HCT116 (cell line): ENCODE data around the gene MRPS33. TPM values are rescaled to one million over a fixed set of nuclear protein-coding genes. Genes with fewer than 3 reads are reported as not detected.

Experiments used
- ATAC-seq: fragments of 200-7000 bp; cut with Tn5 transposase; 2 replicates; pipeline ENCODE4 v1.9.1; 2020; ENCODE audit warnings: mild to moderate bottlenecking, moderate library complexity
- BruUV-seq: library from RNA; stranded (reverse); fragments of 400-500 nt; replicated peaks from 2 replicates; lab custom pipeline; 2021; lab: Mats Ljungman, UMichigan
- CTCF ChIA-PET: fragments of 300-600 bp; sonication (Branson Sonifier 250); formaldehyde crosslinking; loops from one replicate; lab custom pipeline; 2021; ENCODE audit warnings: antibody characterized with exemption; lab: Charles Lee
- POLR2A ChIA-PET: fragments of 300-600, 350-600 bp; sonication (Branson Sonifier 250); formaldehyde crosslinking; loops from one replicate; lab custom pipeline; 2021; ENCODE audit warnings: antibody characterized with exemption; lab: Charles Lee
- RAD21 ChIA-PET, 2 experiments: fragments of 300-600 bp; sonication (Branson Sonifier 250); formaldehyde crosslinking; loops; one replicate each; lab custom pipeline; 2023; ENCODE audit warnings: low total read pairs in 2 of 2; ENCODE audit not compliant: uncharacterized antibody in 2 of 2, unreplicated experiment in 2 of 2, low non-redundant PET in 1 of 2; lab: Charles Lee
- DNase-seq: peaks from one replicate; pipeline ENCODE4 v3.0.0-alpha.2; 2010; ENCODE audit warnings: low read depth, low spot score
- H2AFZ ChIP-seq: fragments of 200-600 bp; shearing (Covaris generic), sonication (generic); 2 replicates; pipeline ENCODE4 v1.6.1; 2017; ENCODE audit warnings: low read depth, mixed run types, mixed read lengths, antibody characterized with exemption, low read length; ENCODE audit not compliant: poor library complexity, severe bottlenecking
- H3K27ac ChIP-seq: 2 replicates; pipeline ENCODE4 v1.5.1; 2012; ENCODE audit warnings: low read depth, low read length
- H3K27me3 ChIP-seq: fragments of 200-600 bp; sonication (generic); 2 replicates; pipeline ENCODE4 v1.6.1; 2016; ENCODE audit warnings: mixed run types, low read length, mixed read lengths; ENCODE audit not compliant: insufficient read depth
- H3K36me3 ChIP-seq, 2 experiments: fragments of 200-500 bp in 1 of 2; fragments of 200-600 bp in 1 of 2; sonication (Bioruptor generic) in 1 of 2; sonication (generic) in 1 of 2; 2 replicates each; pipeline versions ENCODE4 v1.5.1 to v1.6.1; 2014 to 2016; ENCODE audit warnings: low read length in 2 of 2, inconsistent platforms in 1 of 2, mixed read lengths in 1 of 2, mixed run types in 1 of 2; ENCODE audit not compliant: insufficient read depth in 2 of 2, control insufficient read depth in 1 of 2
- H3K4me1 ChIP-seq, 2 experiments: fragments of 200-600 bp in 1 of 2; sonication (generic) in 1 of 2; 2 replicates each; pipeline versions ENCODE4 v1.5.1 to v1.6.1; 2012 to 2017; ENCODE audit warnings: low read length in 2 of 2, inconsistent platforms in 1 of 2, mild to moderate bottlenecking in 1 of 2, mixed read lengths in 1 of 2, mixed run types in 1 of 2, moderate library complexity in 1 of 2; ENCODE audit not compliant: insufficient read depth in 2 of 2, control insufficient read depth in 1 of 2
- H3K4me2 ChIP-seq: fragments of 200-600 bp; sonication (generic); 2 replicates; pipeline ENCODE4 v1.6.1; 2017; ENCODE audit warnings: mixed run types, low read length, mixed read lengths
- H3K4me3 ChIP-seq, 2 experiments: fragments of 200-600 bp in 1 of 2; sonication (generic) in 1 of 2; replicated peaks in 1 of 2; 2 replicates each; pipeline ENCODE4 v1.5.1; 2011 to 2016; ENCODE audit warnings: low read length in 2 of 2, control low read depth in 1 of 2, low read depth in 1 of 2, mild to moderate bottlenecking in 1 of 2, mixed read lengths in 1 of 2, mixed run types in 1 of 2
- H3K79me2 ChIP-seq: fragments of 200-600 bp; sonication (generic); 2 replicates; pipeline ENCODE4 v1.6.1; 2017; ENCODE audit warnings: mild to moderate bottlenecking, mixed run types, low read length, moderate library complexity, mixed read lengths; ENCODE audit not compliant: insufficient read depth
- H3K9ac ChIP-seq: fragments of 200-600 bp; sonication (generic); 2 replicates; pipeline ENCODE4 v1.6.1; 2016; ENCODE audit warnings: low read length, mixed read lengths
- H3K9me2 ChIP-seq: fragments of 200-600 bp; sonication (generic), shearing (Covaris generic); 2 replicates; pipeline ENCODE4 v1.6.1; 2017; ENCODE audit warnings: mixed run types, mild to moderate bottlenecking, moderate library complexity; ENCODE audit not compliant: insufficient read depth
- H3K9me3 ChIP-seq, 2 experiments: fragments of 200-500 bp in 1 of 2; fragments of 200-600 bp in 1 of 2; sonication (Bioruptor generic) in 1 of 2; sonication (generic) in 1 of 2; 2 replicates each; pipeline ENCODE4 v1.6.1; 2014 to 2017; ENCODE audit warnings: low read length in 2 of 2, mixed read lengths in 2 of 2, inconsistent platforms in 1 of 2, low read depth in 1 of 2, mild to moderate bottlenecking in 1 of 2, mixed run types in 1 of 2, moderate library complexity in 1 of 2; ENCODE audit not compliant: control insufficient read depth in 1 of 2, insufficient read depth in 1 of 2
- H4K20me1 ChIP-seq: fragments of 200-600 bp; sonication (generic), shearing (Covaris generic); 2 replicates; pipeline ENCODE4 v1.6.1; 2017; ENCODE audit warnings: mixed run types, mild to moderate bottlenecking, moderate library complexity; ENCODE audit not compliant: insufficient read depth
- ATF3 ChIP-seq: IDR thresholded peaks from 2 replicates; pipeline ENCODE4 v1.6.1; 2012
- CBX3 ChIP-seq: IDR thresholded peaks from 2 replicates; pipeline ENCODE4 v1.6.1; 2012; ENCODE audit warnings: low read depth
- POLR2A ChIP-seq: IDR thresholded peaks from 2 replicates; pipeline ENCODE4 v1.7.0; 2011; ENCODE audit warnings: borderline replicate concordance; ENCODE audit not compliant: insufficient read depth, insufficient read length; ENCODE audit errors: extremely low read depth
- RAD21 ChIP-seq: IDR thresholded peaks from 2 replicates; pipeline ENCODE4 v1.6.1; 2012; ENCODE audit warnings: low read depth, mild to moderate bottlenecking
- REST ChIP-seq: IDR thresholded peaks from 2 replicates; pipeline ENCODE4 v1.6.1; 2012; ENCODE audit warnings: low read depth
- SIN3A ChIP-seq: IDR thresholded peaks from 2 replicates; pipeline ENCODE4 v1.6.1; 2012; ENCODE audit warnings: low read depth
- SP1 ChIP-seq: IDR thresholded peaks from 2 replicates; pipeline ENCODE4 v1.6.1; 2012; ENCODE audit warnings: low read depth
- SRF ChIP-seq: IDR thresholded peaks from 2 replicates; pipeline ENCODE4 v1.6.1; 2012; ENCODE audit warnings: low read depth
- ZFX ChIP-seq: fragments of 450-650 bp; IDR thresholded peaks from 2 replicates; pipeline ENCODE4 v1.6.1; 2017
- intact Hi-C: fragments of 100-400 bp; cut with micrococcal nuclease; formaldehyde crosslinking; loops from 2 replicates; pipeline ENCODE4 v1.10.0; 2022
- total RNA-seq: library from RNA; stranded (reverse); gene quantifications from one replicate; pipeline ENCODE4 v1.2.1, GENCODE V29; 2021; ENCODE audit not compliant: unreplicated experiment

The MRPS33 gene
- total RNA-seq, 1 experiment from 2014 or later, result 77.3 TPM

- POLR2A ChIA-PET, result no interaction called here
- no TSS peak for BruUV-seq
- no peaks in the 10 kb centered on the region for H3K9me2 ChIP-seq
- no peaks in the 10 kb centered on the region for H4K20me1 ChIP-seq
- no peaks in the 10 kb centered on the region for H3K9me3 ChIP-seq
- H3K4me3 ChIP-seq, result no peak overlapping the region
- no peak overlapping the region for H3K4me2 ChIP-seq
- intact Hi-C loops, result no loop called here
- no peak overlapping the region for H3K27ac ChIP-seq
- CTCF ChIA-PET, result no interaction called here
- no peaks in the 10 kb centered on the region for H3K27me3 ChIP-seq
- H3K36me3 ChIP-seq, result no peaks in the 10 kb centered on the region
- H3K79me2 ChIP-seq, result no peaks in the 10 kb centered on the region
- ATAC-seq, result no peak
- RAD21 ChIA-PET, result no interaction called here
- DNase-seq, result no peak
- TF ChIP-seq SIN3A (no peak), POLR2A (no peak)
- H3K9ac ChIP-seq, result no peak overlapping the region
- H2AFZ ChIP-seq, result no peak overlapping the region
- no peaks in the 10 kb centered on the region for H3K4me1 ChIP-seq
These were observed 37.0 kb downstream of the MRPS33 start for GRCh38 chr7:140977741-140978140.

- no peak overlapping the region for H3K9ac ChIP-seq
- H3K79me2 ChIP-seq, result no peaks in the 10 kb centered on the region
- no peak overlapping the region for H3K4me3 ChIP-seq
- no peaks in the 10 kb centered on the region; the same call in 1 of the 2 replicates for H4K20me1 ChIP-seq
- no peak for ATAC-seq
- no peak for DNase-seq
- no peak overlapping the region for H3K4me2 ChIP-seq
- H3K4me1 ChIP-seq, result no peaks in the 10 kb centered on the region
- H3K27ac ChIP-seq, result no peak overlapping the region
- intact Hi-C loops, result no loop called here
- H2AFZ ChIP-seq, result no peak overlapping the region
- ChIA-PET CTCF (no interaction called here), RAD21 (no interaction called here), POLR2A (no interaction called here)
- no peaks in the 10 kb centered on the region for H3K36me3 ChIP-seq
- no peak for TF ChIP-seq SRF
- TF ChIP-seq REST, result no peak
- no peak for TF ChIP-seq RAD21
- TF ChIP-seq POLR2A, result no peak
- no peak for TF ChIP-seq ATF3
- TF ChIP-seq SP1, result no peak
- TF ChIP-seq CBX3, result no peak
- TF ChIP-seq ZFX, result no peak
- BruUV-seq, result no TSS peak
- no peaks in the 10 kb centered on the region for H3K9me2 ChIP-seq
- H3K27me3 ChIP-seq, result no peaks in the 10 kb centered on the region
- H3K9me3 ChIP-seq, result no peaks in the 10 kb centered on the region
These were observed 41.6 kb downstream of the MRPS33 start for GRCh38 chr7:140972876-140973829.
